ENCODE measurements around the gene METTL25B. TPM values are rescaled to one million over a fixed set of nuclear protein-coding genes. Genes with fewer than 3 reads are reported as not detected.

Gene METTL25B
- total and polyA plus RNA-seq, 2 of the 13 experiments (the other 11 are each of a cell fraction or from before 2014, with no cell fraction given), result 11.9 to 24.0 TPM

DNA sequence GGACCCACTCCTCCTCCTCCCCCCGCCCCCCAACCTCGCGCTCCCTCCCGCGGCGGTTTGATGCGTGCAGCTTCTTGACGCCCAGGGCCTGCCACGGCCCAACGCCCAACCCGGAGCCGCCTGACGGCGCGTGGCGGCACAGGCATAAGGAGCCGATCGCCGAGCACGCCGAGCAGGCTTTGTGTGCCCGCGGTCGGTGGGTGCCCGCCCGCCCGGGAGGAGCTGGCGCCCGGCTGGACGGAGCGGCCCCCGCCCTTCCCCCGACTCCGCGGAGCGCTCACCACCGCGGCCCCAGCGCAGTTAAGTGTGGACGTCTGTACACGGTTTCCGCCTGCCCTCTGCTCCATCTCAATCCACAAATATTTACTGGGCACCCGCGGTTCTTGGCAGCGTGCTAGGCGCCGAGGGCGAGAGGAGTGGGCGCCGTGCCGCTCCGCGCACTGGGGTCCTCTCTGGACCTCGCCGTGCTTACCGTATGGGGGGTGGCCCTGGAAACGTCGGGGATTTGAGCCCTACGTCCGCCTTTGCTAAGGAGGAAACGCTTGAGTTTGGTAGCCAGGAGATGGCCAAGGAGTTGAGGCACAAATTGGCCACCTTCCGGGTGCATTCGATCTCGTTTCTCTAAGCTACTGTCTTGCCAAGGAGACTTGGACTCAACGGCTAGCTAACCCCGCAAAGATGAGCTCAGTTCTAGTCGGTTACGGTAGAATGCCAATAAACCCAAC is 23.6 kb downstream of the METTL25B start (continued):
- TF ChIP-seq, protein P1, sequence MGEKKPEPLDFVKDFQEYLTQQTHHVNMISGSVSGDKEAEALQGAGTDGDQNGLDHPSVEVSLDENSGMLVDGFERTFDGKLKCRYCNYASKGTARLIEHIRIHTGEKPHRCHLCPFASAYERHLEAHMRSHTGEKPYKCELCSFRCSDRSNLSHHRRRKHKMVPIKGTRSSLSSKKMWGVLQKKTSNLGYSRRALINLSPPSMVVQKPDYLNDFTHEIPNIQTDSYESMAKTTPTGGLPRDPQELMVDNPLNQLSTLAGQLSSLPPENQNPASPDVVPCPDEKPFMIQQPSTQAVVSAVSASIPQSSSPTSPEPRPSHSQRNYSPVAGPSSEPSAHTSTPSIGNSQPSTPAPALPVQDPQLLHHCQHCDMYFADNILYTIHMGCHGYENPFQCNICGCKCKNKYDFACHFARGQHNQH (CRISPR knock-in tag; IDR thresholded peaks at IDR 0.05), result peak; percentile 61; the same call in 1 of the 2 replicates
- TF ChIP-seq IRX3 (CRISPR knock-in tag; IDR thresholded peaks at IDR 0.05; ENCODE audit: borderline replicate concordance, low read depth) (no peak; the same call in 1 of the 2 replicates), CHD2 (IDR thresholded peaks at IDR 0.05; ENCODE audit: low read depth, low read length) (0 out of 2 replicates have a peak, but pooled peaks have one; percentile 51), ZNF577 (CRISPR knock-in tag; IDR thresholded peaks at IDR 0.05; ENCODE audit: borderline replicate concordance, low read depth) (no peak), KMT2B (CRISPR knock-in tag; IDR thresholded peaks at IDR 0.05) (peak; percentile 42; the same call in 1 of the 2 replicates), RNF2 (conservative IDR thresholded peaks at IDR 0.05; ENCODE audit: low read depth) (no peak), ZNF530 (CRISPR knock-in tag; IDR thresholded peaks at IDR 0.05; ENCODE audit: low read depth) (no peak), ZNF264 (CRISPR knock-in tag; IDR thresholded peaks at IDR 0.05) (peak; percentile 37; the same call in 1 of the 2 replicates), MEIS2 (CRISPR knock-in tag; IDR thresholded peaks at IDR 0.05) (0 out of 2 replicates have a peak, but pooled peaks have one; percentile 74), POLR2AphosphoS2 (IDR thresholded peaks at IDR 0.05; ENCODE audit: low read depth, low read length) (no peak), SAP130 (CRISPR knock-in tag; IDR thresholded peaks at IDR 0.05; ENCODE audit: low read depth) (peak; percentile 74), FLYWCH1 (CRISPR knock-in tag; IDR thresholded peaks at IDR 0.05) (no peak), KLF9 (CRISPR knock-in tag; IDR thresholded peaks at IDR 0.05; ENCODE audit: low read depth) (no peak), PHF5A (CRISPR knock-in tag; IDR thresholded peaks at IDR 0.05; ENCODE audit: low read depth, unreplicated experiment) (peak; percentile 71), ZNF605 (CRISPR knock-in tag; IDR thresholded peaks at IDR 0.05) (no peak), MED8 (CRISPR knock-in tag; IDR thresholded peaks at IDR 0.05; ENCODE audit: insufficient replicate concordance) (peak; percentile 33), U2AF2 (IDR thresholded peaks at IDR 0.05; ENCODE audit: low read depth, low read length) (no peak), SYNCRIP (IDR thresholded peaks at IDR 0.05; ENCODE audit: insufficient read depth, low read depth, low read length) (no peak), NFRKB (IDR thresholded peaks at IDR 0.05) (no peak), YY1 (IDR thresholded peaks at IDR 0.05; ENCODE audit: insufficient read depth, insufficient replicate concordance, low read depth, low read length) (peak; percentile 88), NFE2 (CRISPR knock-in tag; IDR thresholded peaks at IDR 0.05) (no peak), ZNF773 (CRISPR knock-in tag; IDR thresholded peaks at IDR 0.05; ENCODE audit: borderline replicate concordance) (no peak), ZNF337 (CRISPR knock-in tag; IDR thresholded peaks at IDR 0.05; ENCODE audit: borderline replicate concordance, low read depth) (no peak)
- TF ChIP-seq, protein P2, sequence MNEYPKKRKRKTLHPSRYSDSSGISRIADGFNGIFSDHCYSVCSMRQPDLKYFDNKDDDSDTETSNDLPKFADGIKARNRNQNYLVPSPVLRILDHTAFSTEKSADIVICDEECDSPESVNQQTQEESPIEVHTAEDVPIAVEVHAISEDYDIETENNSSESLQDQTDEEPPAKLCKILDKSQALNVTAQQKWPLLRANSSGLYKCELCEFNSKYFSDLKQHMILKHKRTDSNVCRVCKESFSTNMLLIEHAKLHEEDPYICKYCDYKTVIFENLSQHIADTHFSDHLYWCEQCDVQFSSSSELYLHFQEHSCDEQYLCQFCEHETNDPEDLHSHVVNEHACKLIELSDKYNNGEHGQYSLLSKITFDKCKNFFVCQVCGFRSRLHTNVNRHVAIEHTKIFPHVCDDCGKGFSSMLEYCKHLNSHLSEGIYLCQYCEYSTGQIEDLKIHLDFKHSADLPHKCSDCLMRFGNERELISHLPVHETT (CRISPR knock-in tag; conservative IDR thresholded peaks at IDR 0.05), result peak; percentile 39; the same call in 1 of the 2 replicates
- TF ChIP-seq, protein P3, sequence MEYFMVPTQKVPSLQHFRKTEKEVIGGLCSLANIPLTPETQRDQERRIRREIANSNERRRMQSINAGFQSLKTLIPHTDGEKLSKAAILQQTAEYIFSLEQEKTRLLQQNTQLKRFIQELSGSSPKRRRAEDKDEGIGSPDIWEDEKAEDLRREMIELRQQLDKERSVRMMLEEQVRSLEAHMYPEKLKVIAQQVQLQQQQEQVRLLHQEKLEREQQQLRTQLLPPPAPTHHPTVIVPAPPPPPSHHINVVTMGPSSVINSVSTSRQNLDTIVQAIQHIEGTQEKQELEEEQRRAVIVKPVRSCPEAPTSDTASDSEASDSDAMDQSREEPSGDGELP (IDR thresholded peaks at IDR 0.05; ENCODE audit: borderline replicate concordance, low read depth), result peak; percentile 14; the same call in 1 of the 2 replicates
- TF ChIP-seq, protein P4, sequence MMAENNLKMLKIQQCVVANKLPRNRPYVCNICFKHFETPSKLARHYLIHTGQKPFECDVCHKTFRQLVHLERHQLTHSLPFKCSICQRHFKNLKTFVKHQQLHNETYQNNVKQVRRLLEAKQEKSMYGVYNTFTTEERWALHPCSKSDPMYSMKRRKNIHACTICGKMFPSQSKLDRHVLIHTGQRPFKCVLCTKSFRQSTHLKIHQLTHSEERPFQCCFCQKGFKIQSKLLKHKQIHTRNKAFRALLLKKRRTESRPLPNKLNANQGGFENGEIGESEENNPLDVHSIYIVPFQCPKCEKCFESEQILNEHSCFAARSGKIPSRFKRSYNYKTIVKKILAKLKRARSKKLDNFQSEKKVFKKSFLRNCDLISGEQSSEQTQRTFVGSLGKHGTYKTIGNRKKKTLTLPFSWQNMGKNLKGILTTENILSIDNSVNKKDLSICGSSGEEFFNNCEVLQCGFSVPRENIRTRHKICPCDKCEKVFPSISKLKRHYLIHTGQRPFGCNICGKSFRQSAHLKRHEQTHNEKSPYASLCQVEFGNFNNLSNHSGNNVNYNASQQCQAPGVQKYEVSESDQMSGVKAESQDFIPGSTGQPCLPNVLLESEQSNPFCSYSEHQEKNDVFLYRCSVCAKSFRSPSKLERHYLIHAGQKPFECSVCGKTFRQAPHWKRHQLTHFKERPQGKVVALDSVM (CRISPR knock-in tag; IDR thresholded peaks at IDR 0.05), result no peak

Measured in HepG2 (cell line).